Loucy (cell line): ENCODE data around the gene UNKL.
A peak's percentile ranks its signal among the peaks of the same experiment; 100 is the strongest.

Experiments
- H2AFZ ChIP-seq: fragments of 200-600 bp; sonication (generic); 2 replicates; pipeline ENCODE4 v1.6.0; 2016; ENCODE audit warnings: antibody characterized with exemption, mild to moderate bottlenecking, low read length, moderate library complexity
- H3F3A ChIP-seq: fragments of 200-600 bp; 2 replicates; pipeline ENCODE4 v1.6.0; 2016; ENCODE audit warnings: antibody characterized with exemption, low read depth, mild to moderate bottlenecking
- H3K27me3 ChIP-seq: fragments of 200-600 bp; sonication (generic); 2 replicates; pipeline ENCODE4 v1.6.1; 2014; ENCODE audit warnings: low read length, mild to moderate bottlenecking; ENCODE audit not compliant: insufficient read depth, poor library complexity, severe bottlenecking
- H3K36me3 ChIP-seq: fragments of 200-600 bp; sonication (generic); 2 replicates; pipeline ENCODE4 v1.6.1; 2016; ENCODE audit warnings: low read length; ENCODE audit not compliant: insufficient read depth
- H3K4me1 ChIP-seq: fragments of 200-600 bp; sonication (generic); 2 replicates; pipeline ENCODE4 v1.5.1; 2014; ENCODE audit warnings: low read length, mild to moderate bottlenecking; ENCODE audit not compliant: insufficient read depth, poor library complexity, severe bottlenecking
- H3K4me2 ChIP-seq: fragments of 200-600 bp; sonication (generic); 2 replicates; pipeline ENCODE4 v1.6.0; 2014; ENCODE audit warnings: antibody characterized with exemption, low read length, low read depth, mild to moderate bottlenecking; ENCODE audit not compliant: poor library complexity, severe bottlenecking
- H3K4me3 ChIP-seq: fragments of 200-600 bp; sonication (generic); 2 replicates; pipeline ENCODE4 v1.5.1; 2014; ENCODE audit warnings: low read length, mild to moderate bottlenecking, mixed read lengths; ENCODE audit not compliant: poor library complexity, severe bottlenecking
- H3K79me2 ChIP-seq: fragments of 200-600 bp; sonication (generic); 2 replicates; pipeline ENCODE4 v1.6.1; 2014; ENCODE audit warnings: low read length; ENCODE audit not compliant: insufficient read depth
- H3K9ac ChIP-seq: fragments of 200-600 bp; sonication (generic); 2 replicates; pipeline ENCODE4 v1.6.0; 2014; ENCODE audit warnings: mild to moderate bottlenecking, low read depth, low read length, moderate library complexity; ENCODE audit not compliant: poor library complexity, severe bottlenecking
- H3K9me2 ChIP-seq: fragments of 200-600 bp; sonication (generic); replicated peaks from 2 replicates; pipeline ENCODE4 v1.6.1; 2016; ENCODE audit warnings: low read depth, low read length, mixed read lengths
- H3K9me3 ChIP-seq: fragments of 200-600 bp; sonication (generic); 2 replicates; pipeline ENCODE4 v1.6.1; 2014; ENCODE audit warnings: mild to moderate bottlenecking, antibody characterized with exemption, low read length, low read depth; ENCODE audit not compliant: insufficient read depth
- H4K20me1 ChIP-seq: fragments of 200-600 bp; sonication (generic); 2 replicates; pipeline ENCODE4 v1.6.0; 2014; ENCODE audit warnings: antibody characterized with exemption, low read length, mild to moderate bottlenecking; ENCODE audit not compliant: insufficient read depth, poor library complexity, severe bottlenecking
- CTCF ChIP-seq: fragments of 200-600 bp; sonication (generic); conservative IDR thresholded peaks from 2 replicates; pipeline ENCODE4 v1.5.1; 2014; ENCODE audit warnings: mild to moderate bottlenecking, antibody characterized with exemption, low read length
- EZH2phosphoT487 ChIP-seq: fragments of 200-600 bp; IDR thresholded peaks from 2 replicates; pipeline ENCODE4 v1.6.1; 2018; ENCODE audit warnings: antibody characterized with exemption, mild to moderate bottlenecking, moderate library complexity, borderline replicate concordance

UNKL gene

GRCh38 chr16:1349951-1350350, 64.6 kb downstream of the UNKL start:
- Histone ChIP-seq H3K79me2 (peaks cover 11% of the 10 kb centered on the region; the same call in 1 of the 2 replicates), H3K36me3 (no peaks in the 10 kb centered on the region), H3K9ac (no peak overlapping the region), H3K4me2 (peak overlapping the region; percentile 76), H3K27me3 (no peaks in the 10 kb centered on the region), H3K4me1 (no peaks in the 10 kb centered on the region), H3K9me3 (no peaks in the 10 kb centered on the region), H2AFZ (no peak overlapping the region), H3F3A (no peaks in the 10 kb centered on the region), H4K20me1 (no peaks in the 10 kb centered on the region), H3K4me3 (no peak overlapping the region), H3K9me2 (no peaks in the 10 kb centered on the region)
- TF ChIP-seq EZH2phosphoT487 (no peak), CTCF (no peak)

- Histone ChIP-seq H3K4me3 (no peak overlapping the region), H4K20me1 (no peaks in the 10 kb centered on the region), H3K79me2 (peaks cover 11% of the 10 kb centered on the region; the same call in 1 of the 2 replicates), H3K9me2 (no peaks in the 10 kb centered on the region), H3K4me1 (no peaks in the 10 kb centered on the region), H3K9me3 (no peaks in the 10 kb centered on the region), H3K4me2 (no peak overlapping the region), H3K9ac (no peak overlapping the region), H2AFZ (no peak overlapping the region), H3F3A (no peaks in the 10 kb centered on the region), H3K27me3 (no peaks in the 10 kb centered on the region), H3K36me3 (no peaks in the 10 kb centered on the region)
- TF ChIP-seq CTCF = no peak
- no peak for TF ChIP-seq EZH2phosphoT487
These were observed 65.2 kb downstream of the UNKL start for GRCh38 chr16:1349351-1349750.

- TF ChIP-seq CTCF = no peak
- no peak for TF ChIP-seq EZH2phosphoT487
- Histone ChIP-seq H4K20me1 (no peaks in the 10 kb centered on the region), H3K36me3 (no peaks in the 10 kb centered on the region), H3K27me3 (no peaks in the 10 kb centered on the region), H3K79me2 (peaks cover 11% of the 10 kb centered on the region; the same call in 1 of the 2 replicates), H3K4me3 (no peak overlapping the region), H3K9ac (no peak overlapping the region), H3K9me2 (no peaks in the 10 kb centered on the region), H3K4me1 (no peaks in the 10 kb centered on the region), H3F3A (no peaks in the 10 kb centered on the region), H2AFZ (no peak overlapping the region), H3K4me2 (no peak overlapping the region), H3K9me3 (no peaks in the 10 kb centered on the region)
These were observed 65.6 kb downstream of the UNKL start for GRCh38 chr16:1348926-1349325.
